HG02798 (cell line): ENCODE results near the gene MAFG.
A peak's percentile ranks its signal among the peaks of the same experiment; 100 is the strongest.

Experiments
- ATAC-seq: cut with Tn5 transposase; IDR thresholded peaks from one replicate; pipeline ENCODE4 v1.9.1; 2021; ENCODE audit warnings: mild to moderate bottlenecking; ENCODE audit not compliant: unreplicated experiment, poor library complexity

Gene MAFG

DNA sequence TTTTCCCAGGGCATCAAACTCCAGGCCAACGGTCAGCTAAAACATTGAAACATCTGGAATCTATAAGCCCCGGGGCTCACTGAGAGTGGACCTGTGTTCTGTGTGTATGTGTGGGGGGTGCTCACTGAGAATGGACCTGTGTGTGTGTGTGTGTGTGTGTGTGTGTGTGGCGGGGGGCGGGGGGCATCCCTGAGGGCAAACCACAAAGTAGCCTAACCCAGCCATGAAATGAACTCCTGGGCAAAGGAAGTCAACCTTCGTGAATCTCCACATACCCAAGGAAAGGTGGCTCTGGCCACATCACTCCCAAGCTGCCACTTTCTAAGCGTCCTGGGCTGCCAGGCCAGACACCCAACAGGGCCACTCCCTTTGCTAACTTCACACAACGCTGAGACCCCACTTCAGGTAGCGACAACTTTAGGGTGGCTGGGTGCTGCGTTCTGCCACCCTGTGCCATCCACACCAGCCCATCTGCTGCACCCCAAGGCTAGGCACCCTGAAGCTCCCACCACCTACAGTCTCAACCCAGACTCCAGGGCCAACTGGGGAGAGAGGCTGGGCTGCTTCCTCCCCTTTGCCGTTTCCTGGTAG, 1.6 kb downstream of the MAFG start:
- ATAC-seq, result no peak

DNA sequence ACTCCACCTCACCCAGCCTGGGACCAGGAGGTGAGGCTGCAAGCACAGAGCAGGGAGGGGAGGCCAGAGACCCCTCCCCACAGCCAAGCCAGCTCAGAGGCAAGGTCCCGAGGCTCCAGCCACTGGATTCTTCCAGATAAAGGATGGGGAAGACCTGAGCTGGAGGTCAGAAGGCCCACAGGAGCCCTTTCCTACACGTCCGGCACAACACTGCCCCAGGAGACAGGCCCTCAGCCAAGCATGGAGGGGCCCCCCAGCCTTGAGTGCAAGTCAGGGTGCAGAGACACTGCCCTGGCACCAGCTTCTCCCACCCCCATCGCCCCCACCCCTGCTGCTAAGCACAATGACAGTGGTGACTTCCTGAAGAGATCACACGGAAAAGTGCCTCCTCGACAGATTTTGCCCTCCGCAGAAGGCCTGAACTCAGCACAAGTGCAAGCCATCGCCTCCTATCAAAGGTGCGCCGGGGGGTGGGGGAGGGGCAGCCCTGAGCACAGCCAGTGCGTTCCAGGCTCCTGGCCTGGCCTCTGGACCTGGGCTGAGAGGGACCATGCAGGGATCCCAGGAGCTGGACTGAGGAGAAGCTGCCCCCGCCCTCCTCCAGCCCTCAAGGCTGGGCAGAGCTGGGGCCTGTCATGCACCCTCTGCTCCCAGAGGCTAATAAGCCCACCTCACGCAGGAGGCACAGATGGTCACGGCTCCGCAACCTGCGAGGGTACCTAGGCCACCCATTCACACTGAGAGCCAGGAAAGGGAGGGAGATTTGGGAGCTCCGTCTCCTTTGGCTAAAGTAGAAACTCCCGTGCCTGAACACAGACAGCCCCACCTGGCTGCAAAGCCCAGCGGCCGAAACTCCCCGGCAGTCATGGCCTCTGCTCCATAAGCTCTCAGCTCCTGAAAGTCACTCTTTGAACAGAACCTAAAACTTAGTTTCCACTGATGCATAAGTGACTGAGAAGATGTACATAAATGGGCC, 2.7 kb downstream of the MAFG start:
- no peak for ATAC-seq

GRCh38 chr17:81923302-81924260, 4.0 kb downstream of the MAFG start:
- ATAC-seq, result no peak

GRCh38 chr17:81922566-81923301, 4.8 kb downstream of the MAFG start:
- no peak for ATAC-seq

- no peak for ATAC-seq
Observed at GRCh38 chr17:81921996-81922565, 5.5 kb downstream of the MAFG start.

DNA sequence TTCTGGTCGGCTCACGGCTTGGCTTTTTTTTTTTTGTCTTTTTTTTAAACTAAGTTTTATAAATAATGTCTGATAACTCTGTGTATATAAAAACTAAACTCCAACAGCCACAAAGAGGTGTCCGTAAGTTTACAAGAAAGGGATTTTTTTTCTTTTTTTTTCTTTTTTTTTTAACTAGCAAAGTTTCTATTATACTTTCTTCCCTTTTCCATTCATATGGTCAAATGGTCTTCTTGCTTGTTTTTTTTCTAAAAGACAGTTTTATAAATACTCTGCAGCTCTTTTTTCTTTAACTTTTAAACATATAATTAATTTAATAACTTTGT, 6.0 kb downstream of the MAFG start:
- no peak for ATAC-seq

GRCh38 chr17:81920612-81921536, 6.7 kb downstream of the MAFG start:
- ATAC-seq, result no peak

DNA sequence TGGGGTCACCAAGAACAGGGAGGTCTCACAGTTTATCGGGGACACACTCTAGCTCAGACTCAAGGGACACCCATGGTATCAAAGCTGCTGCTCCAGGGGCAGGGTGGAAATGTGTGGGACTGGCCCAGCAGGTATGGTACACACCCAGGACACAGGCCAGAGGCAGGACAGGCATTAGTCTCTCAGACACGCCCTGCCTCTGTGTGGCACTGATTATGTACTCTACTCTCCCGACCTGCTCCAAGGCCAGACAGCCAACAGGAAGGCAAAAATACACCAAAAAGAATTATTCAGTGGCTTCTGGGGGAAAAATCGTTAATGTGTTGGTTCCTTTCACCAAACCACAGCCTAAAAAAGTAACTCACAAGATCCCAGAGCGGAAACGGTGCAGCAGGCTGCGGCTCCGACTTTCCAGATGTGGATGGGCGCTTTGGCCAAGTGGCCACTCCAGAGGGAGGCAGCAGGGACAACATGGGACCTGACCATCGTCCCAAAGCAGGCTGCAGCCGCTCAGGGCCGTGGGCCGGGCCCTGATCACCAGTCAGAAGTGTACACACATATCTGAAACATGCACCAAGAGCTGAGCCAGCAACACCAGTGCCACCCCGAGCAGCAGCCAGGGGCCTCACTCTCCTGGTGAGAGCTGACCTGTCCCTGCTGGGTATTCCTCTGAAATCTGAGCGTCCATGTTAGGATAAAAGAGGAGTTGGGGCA, 8.5 kb downstream of the MAFG start:
- no peak for ATAC-seq

DNA sequence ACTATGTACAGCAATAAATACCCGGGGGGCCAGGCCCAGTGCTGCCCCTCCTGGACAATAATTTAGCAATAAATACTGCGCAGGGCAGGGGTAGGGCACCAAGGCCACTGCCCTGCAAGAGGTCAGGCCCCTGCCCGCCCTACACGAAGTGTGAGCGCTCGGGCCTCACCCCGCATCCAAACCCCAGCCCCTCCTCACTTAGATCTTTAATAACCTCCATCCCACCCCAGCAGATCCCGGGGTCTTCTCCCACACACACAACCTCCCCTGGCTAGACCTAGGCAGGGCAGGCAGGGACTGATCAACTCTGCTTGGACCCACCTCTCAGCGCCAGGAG, 9.2 kb downstream of the MAFG start:
- ATAC-seq, result peak; percentile 20

DNA sequence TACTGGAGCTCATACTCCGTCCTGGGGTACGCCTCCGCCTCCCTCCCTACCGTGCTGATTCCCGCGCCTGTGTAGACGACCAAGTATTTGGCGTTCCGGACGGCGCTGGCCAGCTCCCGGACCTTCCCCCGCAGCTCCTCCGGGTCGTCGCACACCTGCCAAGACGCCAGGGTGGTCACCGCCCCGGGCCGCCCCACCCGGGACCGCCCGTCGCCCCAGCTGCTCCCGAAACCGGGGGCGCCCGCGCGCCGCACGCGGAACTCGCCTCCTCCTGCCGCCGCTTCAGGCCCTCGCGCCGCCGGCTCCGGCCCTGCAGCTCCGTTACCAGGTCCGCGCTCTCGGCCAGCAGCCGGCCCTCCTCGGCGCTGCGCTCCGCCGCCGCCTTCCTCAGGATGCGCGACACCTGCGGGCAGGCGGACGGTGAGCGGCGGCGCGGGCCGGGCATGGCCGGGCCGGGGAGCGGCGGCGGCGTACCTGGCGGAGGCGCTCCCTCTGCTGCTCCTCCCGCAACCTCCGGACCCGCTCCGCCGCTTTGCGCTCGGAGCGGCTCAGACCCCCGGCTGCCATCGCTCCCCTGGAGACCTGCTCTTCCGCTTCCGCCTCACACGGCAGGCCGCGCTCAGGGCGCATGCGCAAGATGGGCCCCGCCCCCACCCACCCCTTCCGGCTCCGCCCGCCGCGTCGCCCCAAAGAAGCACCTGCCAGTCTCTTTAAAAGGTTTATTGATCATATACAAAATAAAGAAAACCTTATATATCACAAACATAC, 9.8 kb downstream of the MAFG start, which contains the start of gene SIRT7:
SIRT7 (minus strand) TSS at position 612 of the 768 bp plus-strand sequence; CDS start at position 567, 45 bp downstream.
- ATAC-seq, result peak; percentile 81

GRCh38 chr17:81916234-81917001, 11.1 kb downstream of the MAFG start:
- ATAC-seq, result no peak

DNA sequence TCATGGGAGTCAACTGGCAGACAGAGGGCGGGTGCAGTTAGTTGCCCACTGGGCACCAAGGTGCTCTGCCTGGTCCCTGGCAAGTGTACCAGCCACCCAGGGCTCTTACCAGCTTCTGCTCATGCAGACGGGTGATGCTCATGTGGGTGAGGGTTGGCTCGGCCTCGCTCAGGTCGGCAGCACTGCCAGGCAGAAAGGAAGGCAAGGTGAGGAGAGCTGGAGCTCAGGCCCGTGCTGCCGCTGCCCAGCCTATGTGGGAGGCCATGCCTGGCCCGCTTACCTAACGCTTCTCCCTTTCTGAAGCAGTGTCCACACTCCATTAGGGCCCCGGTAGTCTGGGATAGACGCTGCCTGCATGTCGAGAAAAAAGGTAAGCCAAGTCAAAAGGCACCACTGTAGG, 12.2 kb downstream of the MAFG start:
- ATAC-seq, result no peak

GRCh38 chr17:81914103-81914850, 13.3 kb downstream of the MAFG start:
- ATAC-seq, result no peak

GRCh38 chr17:81913394-81914102, 14.0 kb downstream of the MAFG start:
- no peak for ATAC-seq
